ENCODE results near the gene GPR173.

GPR173 gene

GRCh38 chrX:53071604-53072417 is 23.2 kb downstream of the GPR173 start:
- DNase-seq = peak; percentile 88

DNA sequence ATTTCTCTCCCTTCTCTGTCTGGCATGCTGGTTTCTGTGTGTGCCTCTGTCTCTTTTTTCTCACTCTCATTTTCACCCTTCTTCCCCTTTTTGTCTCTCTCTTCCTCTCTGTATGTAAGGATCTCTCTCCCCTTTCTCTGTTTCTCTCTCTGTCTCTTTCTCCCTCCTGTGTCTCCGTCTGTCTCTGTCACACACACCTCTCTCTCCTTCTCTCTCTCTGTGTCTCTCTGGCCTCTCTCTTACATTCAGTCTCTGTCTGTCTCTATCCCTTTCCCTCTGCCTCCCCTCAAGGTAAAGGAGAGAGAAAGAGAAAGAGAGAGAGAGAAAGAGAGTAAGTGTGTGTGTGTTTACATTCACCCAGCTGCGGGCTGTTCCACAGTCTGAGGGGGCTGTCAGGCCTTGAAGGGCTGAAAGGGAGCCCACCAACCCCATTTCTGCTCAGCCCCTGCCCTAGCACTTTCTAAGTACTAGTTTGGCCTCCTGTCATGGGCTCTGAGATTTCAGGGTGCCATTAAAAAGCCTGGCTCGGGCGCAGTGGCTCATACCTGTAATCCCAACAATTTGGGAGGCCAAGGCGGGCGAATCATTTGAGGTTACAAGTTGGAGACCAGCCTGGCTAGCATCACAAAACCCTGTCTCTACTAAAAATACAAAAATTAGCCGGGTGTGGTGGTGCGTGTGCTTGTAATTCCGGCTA is 24.0 kb downstream of the GPR173 start:
- DNase-seq = peak; percentile 55

GRCh38 chrX:53073115-53073586 is 24.6 kb downstream of the GPR173 start:
- DNase-seq = peak; percentile 91

GRCh38 chrX:53075011-53075410 is 26.4 kb downstream of the GPR173 start:
- no peak for DNase-seq

- DNase-seq = no peak
Measured at GRCh38 chrX:53076671-53077070, 28.1 kb downstream of the GPR173 start.

- DNase-seq = peak; percentile 10
Measured at GRCh38 chrX:53077207-53078197, 28.9 kb downstream of the GPR173 start.

GRCh38 chrX:53078943-53079342 is 30.4 kb downstream of the GPR173 start:
- DNase-seq = no peak

DNA sequence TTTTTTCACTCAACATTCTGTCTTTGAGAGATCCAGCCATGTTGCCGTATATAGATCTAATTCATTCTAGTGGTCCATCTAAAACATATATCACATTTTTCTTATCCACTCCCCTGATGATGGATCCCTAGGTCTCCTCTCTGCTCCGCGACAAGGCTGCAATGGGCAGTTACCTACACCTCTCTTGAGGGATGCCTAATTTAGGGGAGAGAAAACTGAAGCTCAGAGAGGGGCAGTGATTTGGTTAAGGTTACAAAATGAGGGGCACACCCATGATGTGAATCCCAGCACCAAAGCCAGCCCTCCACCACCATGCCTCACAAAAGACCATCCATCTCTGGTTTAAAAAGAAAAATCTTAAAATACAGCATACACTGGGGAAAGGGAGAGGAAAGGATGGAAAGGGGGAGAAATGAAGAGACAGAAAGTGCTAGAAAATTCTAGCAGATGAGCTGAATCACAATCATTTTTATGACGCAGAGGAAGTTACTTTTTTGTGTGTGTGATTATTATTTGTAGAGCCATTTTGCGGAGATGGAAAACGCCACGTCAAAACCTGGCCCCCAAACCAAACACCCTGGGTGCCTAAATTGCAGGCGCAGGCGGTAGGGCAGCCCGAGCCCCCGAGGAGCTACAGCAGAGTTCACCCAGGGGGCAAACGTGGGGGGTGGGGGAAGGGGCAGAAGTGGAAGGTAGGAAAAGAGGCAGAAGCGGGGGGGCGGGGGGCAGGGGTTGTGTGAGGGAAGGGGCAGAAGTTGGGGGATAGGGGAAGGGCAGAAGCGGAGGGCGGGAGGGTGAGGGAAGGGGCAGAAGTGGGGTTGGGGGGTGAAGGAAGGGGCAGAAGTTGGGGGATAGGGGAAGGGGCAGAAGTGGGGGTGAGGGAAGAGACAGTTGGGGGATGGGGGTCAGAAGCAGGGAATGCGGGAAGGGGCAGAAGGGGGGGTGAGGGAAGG is 32.3 kb downstream of the GPR173 start:
- DNase-seq = peak; percentile 47

- DNase-seq = peak; percentile 97
Measured at GRCh38 chrX:53081925-53082772, 33.6 kb downstream of the GPR173 start, which contains the start of gene TSPYL2. TSPYL2 (plus strand) TSS chrX:53082367; CDS start chrX:53082499, 132 bp downstream.

- DNase-seq = peak; percentile 27
Measured at GRCh38 chrX:53082773-53083616, 34.4 kb downstream of the GPR173 start.

DNA sequence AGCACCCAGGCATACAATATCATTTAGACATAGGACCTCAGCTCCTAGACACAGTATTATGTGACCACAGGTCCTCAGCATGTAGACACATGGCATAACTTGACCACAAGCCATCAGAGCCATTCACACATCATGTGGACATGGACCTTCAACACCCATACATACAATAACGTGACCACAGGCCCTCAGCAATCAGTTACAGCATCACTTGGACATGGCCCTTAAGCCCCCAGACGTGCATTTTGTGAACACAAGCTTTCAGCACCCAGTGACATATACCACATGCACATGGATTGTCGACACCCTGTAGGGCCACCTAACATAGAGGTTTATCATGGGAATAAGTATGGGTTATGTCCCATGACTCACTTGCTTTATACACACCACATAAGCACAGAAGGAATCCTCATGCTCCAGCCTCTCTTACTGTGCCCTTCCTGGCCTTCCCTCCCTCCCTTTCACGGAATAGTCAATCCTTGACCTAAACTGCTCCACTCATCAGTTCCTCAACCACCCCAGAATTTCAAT is 35.5 kb downstream of the GPR173 start:
- no peak for DNase-seq

- DNase-seq = no peak
Measured at GRCh38 chrX:53084863-53085262, 36.3 kb downstream of the GPR173 start.

DNA sequence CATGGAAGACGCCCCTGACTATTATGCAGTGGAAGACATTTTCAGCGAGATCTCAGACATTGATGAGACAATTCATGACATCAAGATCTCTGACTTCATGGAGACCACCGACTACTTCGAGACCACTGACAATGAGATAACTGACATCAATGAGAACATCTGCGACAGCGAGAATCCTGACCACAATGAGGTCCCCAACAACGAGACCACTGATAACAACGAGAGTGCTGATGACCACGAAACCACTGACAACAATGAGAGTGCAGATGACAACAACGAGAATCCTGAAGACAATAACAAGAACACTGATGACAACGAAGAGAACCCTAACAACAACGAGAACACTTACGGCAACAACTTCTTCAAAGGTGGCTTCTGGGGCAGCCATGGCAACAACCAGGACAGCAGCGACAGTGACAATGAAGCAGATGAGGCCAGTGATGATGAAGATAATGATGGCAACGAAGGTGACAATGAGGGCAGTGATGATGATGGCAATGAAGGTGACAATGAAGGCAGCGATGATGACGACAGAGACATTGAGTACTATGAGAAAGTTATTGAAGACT is 37.2 kb downstream of the GPR173 start:
- no peak for DNase-seq

GRCh38 chrX:53086464-53086863 is 37.9 kb downstream of the GPR173 start:
- DNase-seq = no peak

DNA sequence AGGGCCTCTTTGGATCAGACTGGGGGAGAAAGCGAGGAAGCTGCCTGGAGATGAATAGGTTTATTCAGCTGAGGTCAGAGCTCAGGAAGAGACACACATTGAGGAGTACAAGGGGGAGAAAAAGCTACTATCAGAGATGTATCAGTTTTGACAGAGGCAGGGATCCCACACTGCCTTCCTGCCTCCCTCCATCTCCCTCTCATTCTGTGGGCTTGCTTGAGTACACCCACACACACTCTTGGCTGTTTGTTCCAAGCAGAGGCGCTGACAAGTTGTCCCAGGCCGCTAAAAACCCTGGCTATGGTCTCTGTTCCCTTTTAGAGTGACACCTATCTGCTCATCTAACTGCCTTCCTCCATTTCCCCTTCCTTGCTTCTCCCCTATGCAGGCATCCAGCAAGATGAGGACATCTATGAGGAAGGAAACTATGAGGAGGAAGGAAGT is 38.8 kb downstream of the GPR173 start:
- no peak for DNase-seq

DNA sequence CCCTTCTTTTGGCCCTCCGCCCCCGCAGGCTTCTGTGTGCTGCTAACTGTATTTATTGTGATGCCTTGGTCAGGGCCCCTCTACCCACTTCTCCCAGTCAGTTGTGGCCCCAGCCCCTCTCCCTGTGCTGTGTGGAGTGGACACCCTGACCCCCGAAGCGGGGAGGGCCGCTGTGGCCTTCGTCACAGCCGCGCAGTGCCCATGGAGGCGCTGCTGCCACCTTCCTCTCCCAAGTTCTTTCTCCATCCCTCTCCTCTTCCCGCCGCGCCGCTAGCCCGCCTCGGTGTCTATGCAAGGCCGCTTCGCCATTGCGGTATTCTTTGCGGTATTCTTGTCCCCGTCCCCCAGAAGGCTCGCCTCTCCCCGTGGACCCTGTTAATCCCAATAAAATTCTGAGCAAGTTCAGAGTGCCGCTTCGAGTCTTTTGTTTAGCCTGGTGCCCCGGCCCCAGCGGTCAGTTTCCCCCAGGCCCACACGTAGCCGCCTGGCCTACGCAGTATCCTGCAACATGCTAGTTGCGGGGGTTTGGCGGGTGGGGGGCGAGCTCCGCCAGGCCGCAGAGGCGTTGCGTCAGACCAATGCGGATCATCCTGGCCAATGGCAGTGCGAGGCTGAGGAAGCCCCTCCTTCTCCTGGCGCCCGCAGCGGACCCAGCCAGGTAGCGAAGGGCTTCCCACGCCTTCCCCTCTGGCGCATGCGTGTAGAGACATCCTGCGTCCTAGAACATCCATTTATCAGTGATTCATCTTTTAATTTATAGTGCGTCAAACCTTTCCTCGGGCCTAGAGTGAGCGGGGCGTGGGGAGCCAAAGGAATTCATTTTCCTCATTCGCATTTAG is 39.8 kb downstream of the GPR173 start:
- peak; percentile 93 for DNase-seq

DNA sequence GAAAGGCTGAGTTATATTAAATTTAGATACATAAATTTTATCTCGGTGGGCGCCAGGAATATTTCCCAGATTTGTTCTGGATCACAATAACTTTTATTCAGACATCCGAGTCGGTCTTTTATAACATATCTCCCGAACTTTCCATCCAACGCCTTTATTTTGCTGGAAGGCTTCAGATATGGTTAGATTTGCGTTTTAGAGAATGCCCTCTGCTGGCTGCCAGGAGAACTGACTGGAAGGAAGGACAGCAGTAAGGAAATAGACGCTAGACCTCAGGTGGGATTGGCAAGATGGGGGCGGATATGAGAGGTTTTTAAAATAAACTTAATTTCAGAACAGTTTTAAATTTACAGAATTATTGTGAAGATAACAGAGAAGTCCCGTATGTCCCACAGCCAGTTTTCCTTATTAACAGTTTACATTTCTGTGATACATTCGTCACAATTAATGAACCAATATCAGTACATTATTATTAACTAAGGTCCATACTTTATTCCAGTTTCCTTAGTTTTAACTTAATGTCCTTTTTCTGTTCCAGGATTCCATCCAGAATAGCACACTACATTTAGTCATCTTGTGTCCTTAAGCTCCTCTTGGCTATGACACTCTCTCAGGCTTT is 40.7 kb downstream of the GPR173 start:
- DNase-seq = peak; percentile 79

Measured in NCI-H69 (cell line).